ENCODE data around the gene CDC20B. TPM values are rescaled to one million over a fixed set of nuclear protein-coding genes. Genes with fewer than 3 reads are reported as not detected.
"Not testable (repeated sequence)": the region's sequence is repeated elsewhere in the genome, so short reads cannot be mapped to it uniquely, and the experiment has no call there.

Gene CDC20B
- total RNA-seq, 1 experiment from 2014 or later: 0.26 TPM

GRCh38 chr5:55101556-55102276 is 71.3 kb downstream of the CDC20B start:
- Histone ChIP-seq H3T11ph (ENCODE audit: low read length) (no peak overlapping the region), H3K4me2 (ENCODE audit: insufficient read depth, insufficient read length, low read length) (no peak overlapping the region), H3K56ac (ENCODE audit: insufficient read length, low read depth, low read length) (no peak overlapping the region), H3K23me2 (ENCODE audit: insufficient read length, low read depth, low read length, poor library complexity, severe bottlenecking) (no peaks in the 10 kb centered on the region), H2AFZ (ENCODE audit: low read length) (no peak overlapping the region), H4K5ac (ENCODE audit: insufficient read length, low read depth, low read length) (no peak overlapping the region), H2BK120ac (ENCODE audit: low read depth, low read length, poor library complexity, severe bottlenecking) (no peak overlapping the region), H2BK15ac (ENCODE audit: low read depth, low read length) (no peak overlapping the region), H3K4ac (ENCODE audit: low read depth, low read length) (no peak overlapping the region), H3K9me3 (ENCODE audit: control insufficient read depth, low read depth, low read length) (no peaks in the 10 kb centered on the region), H2AK5ac (ENCODE audit: insufficient read length, low read length) (no peak overlapping the region), H3K23ac (ENCODE audit: insufficient read length, low read depth, low read length) (no peak overlapping the region), H2BK12ac (ENCODE audit: insufficient read length, low read depth, low read length) (no peak overlapping the region), H4K8ac (replicated peaks; ENCODE audit: insufficient read length, low read depth, low read length) (no peak overlapping the region), H3K18ac (ENCODE audit: insufficient read length, low read depth, low read length) (no peak overlapping the region), H3K27me3 (ENCODE audit: insufficient read depth, low read length) (no peaks in the 10 kb centered on the region), H3K14ac (ENCODE audit: insufficient read depth, low read length) (no peak overlapping the region), H3K9ac (ENCODE audit: extremely low read depth, insufficient read length, low read length) (no peak overlapping the region), H3K79me1 (ENCODE audit: insufficient read depth, low read depth, low read length, poor library complexity, severe bottlenecking) (no peaks in the 10 kb centered on the region), H3K27ac (ENCODE audit: insufficient read length, low read depth, low read length) (no peak overlapping the region), H4K20me1 (ENCODE audit: control insufficient read depth, insufficient read depth, insufficient read length) (no peaks in the 10 kb centered on the region), H4K91ac (ENCODE audit: insufficient read length, low read depth, low read length) (no peak overlapping the region), H3K79me2 (ENCODE audit: insufficient read depth, low read length) (no peaks in the 10 kb centered on the region), H2BK20ac (ENCODE audit: low read depth, low read length, poor library complexity, severe bottlenecking) (no peak overlapping the region), H3K4me1 (ENCODE audit: insufficient read depth, low read length) (no peaks in the 10 kb centered on the region), H2BK5ac (ENCODE audit: insufficient read length, low read length) (no peak overlapping the region)
- Mint-ChIP-seq H3K4me3 (no peak overlapping the region), H3K9me3 (peaks cover 5% of the 10 kb centered on the region in 2 experiments; a peak in 2 of 5 replicates), H3K4me1 (peaks cover 4 to 8% of the 10 kb centered on the region in 2 experiments), H3K36me3 (ENCODE audit: insufficient read depth in 1 of 3, low read depth in 3 of 3) (no peaks in the 10 kb centered on the region), H3K27me3 (ENCODE audit: low read depth) (peaks cover 2% of the 10 kb centered on the region; the same call in 1 of the 2 replicates), H3K27ac (no peak overlapping the region)
- no peak for TF ChIP-seq CTCF (conservative IDR thresholded peaks at IDR 0.05)
- no peak for DNase-seq
- no CpG with 5 or more reads among the region's 5 CpGs for WGBS (ENCODE audit: extremely low coverage, insufficient read length, low lambda C conversion rate)

GRCh38 chr5:55101148-55101547 is 71.8 kb downstream of the CDC20B start:
- H2AFZ ChIP-seq (ENCODE audit: low read length); H3K23me2 ChIP-seq (ENCODE audit: insufficient read length, low read depth, low read length, poor library complexity, severe bottlenecking); H3K4me2 ChIP-seq (ENCODE audit: insufficient read depth, insufficient read length, low read length); H3K79me1 ChIP-seq (ENCODE audit: insufficient read depth, low read depth, low read length, poor library complexity, severe bottlenecking); H3K56ac ChIP-seq (ENCODE audit: insufficient read length, low read depth, low read length); H3K4me1 Mint-ChIP-seq; H4K91ac ChIP-seq (ENCODE audit: insufficient read length, low read depth, low read length); H3K4me3 Mint-ChIP-seq; H3K9me3 ChIP-seq (ENCODE audit: control insufficient read depth, low read depth, low read length); H3K9me3 Mint-ChIP-seq; DNase-seq; H3K27me3 Mint-ChIP-seq (ENCODE audit: low read depth); H4K8ac ChIP-seq (replicated peaks; ENCODE audit: insufficient read length, low read depth, low read length); H3K4me1 ChIP-seq (ENCODE audit: insufficient read depth, low read length); H3K27me3 ChIP-seq (ENCODE audit: insufficient read depth, low read length); H3K79me2 ChIP-seq (ENCODE audit: insufficient read depth, low read length); H4K20me1 ChIP-seq (ENCODE audit: control insufficient read depth, insufficient read depth, insufficient read length); H3K36me3 Mint-ChIP-seq (ENCODE audit: insufficient read depth in 1 of 3, low read depth in 3 of 3); H3K18ac ChIP-seq (ENCODE audit: insufficient read length, low read depth, low read length); H2BK120ac ChIP-seq (ENCODE audit: low read depth, low read length, poor library complexity, severe bottlenecking); H2BK5ac ChIP-seq (ENCODE audit: insufficient read length, low read length); H3K14ac ChIP-seq (ENCODE audit: insufficient read depth, low read length); H2BK12ac ChIP-seq (ENCODE audit: insufficient read length, low read depth, low read length); H2AK5ac ChIP-seq (ENCODE audit: insufficient read length, low read length); H4K5ac ChIP-seq (ENCODE audit: insufficient read length, low read depth, low read length); H3K27ac Mint-ChIP-seq; H2BK15ac ChIP-seq (ENCODE audit: low read depth, low read length); H3K4ac ChIP-seq (ENCODE audit: low read depth, low read length); H3T11ph ChIP-seq (ENCODE audit: low read length); H3K9ac ChIP-seq (ENCODE audit: extremely low read depth, insufficient read length, low read length); H3K23ac ChIP-seq (ENCODE audit: insufficient read length, low read depth, low read length); H3K27ac ChIP-seq (ENCODE audit: insufficient read length, low read depth, low read length); H2BK20ac ChIP-seq (ENCODE audit: low read depth, low read length, poor library complexity, severe bottlenecking): not testable (repeated sequence)
